Mesendoderm (in vitro differentiated cells): ENCODE measurements around the gene GBE1.

Source experiments
- DNase-seq: peaks from one replicate; pipeline ENCODE4 v3.0.0; 2013
- H2AK5ac ChIP-seq: 2 replicates; pipeline ENCODE4 v1.6.1; 2013; ENCODE audit warnings: low read length, inconsistent platforms
- H2BK120ac ChIP-seq: 2 replicates; pipeline ENCODE4 v1.6.1; 2013; ENCODE audit warnings: low read depth, mild to moderate bottlenecking, low read length, moderate library complexity, mixed read lengths
- H2BK15ac ChIP-seq: replicated peaks from 2 replicates; pipeline ENCODE4 v1.6.1; 2013; ENCODE audit warnings: low read depth, mild to moderate bottlenecking, moderate library complexity
- H2BK5ac ChIP-seq: 2 replicates; pipeline ENCODE4 v1.6.1; 2013; ENCODE audit warnings: low read length, inconsistent platforms
- H3K18ac ChIP-seq: 2 replicates; pipeline ENCODE4 v1.6.1; 2013; ENCODE audit warnings: mild to moderate bottlenecking, low read length, mixed read lengths
- H3K23ac ChIP-seq: one replicate; pipeline ENCODE4 v1.6.1; 2013; ENCODE audit warnings: low read length
- H3K27ac ChIP-seq: 2 replicates; pipeline ENCODE4 v1.5.1; 2013; ENCODE audit warnings: low read depth, mild to moderate bottlenecking, inconsistent platforms, low read length, moderate library complexity
- H3K27me3 ChIP-seq: 2 replicates; pipeline ENCODE4 v1.6.1; 2013; ENCODE audit warnings: low read length, control low read depth, mild to moderate bottlenecking, inconsistent platforms; ENCODE audit not compliant: insufficient read depth, poor library complexity
- H3K36me3 ChIP-seq: 2 replicates; pipeline ENCODE4 v1.6.1; 2013; ENCODE audit warnings: low read length, inconsistent platforms; ENCODE audit not compliant: control insufficient read depth, insufficient read depth
- H3K4ac ChIP-seq: one replicate; pipeline ENCODE4 v1.6.1; 2013; ENCODE audit warnings: low read depth, mild to moderate bottlenecking, low read length, moderate library complexity
- H3K4me1 ChIP-seq: 2 replicates; pipeline ENCODE4 v1.6.1; 2013; ENCODE audit warnings: low read depth, low read length, inconsistent platforms; ENCODE audit not compliant: control insufficient read depth
- H3K4me2 ChIP-seq: 2 replicates; pipeline ENCODE4 v1.6.1; 2013; ENCODE audit warnings: low read length
- H3K4me3 ChIP-seq: 2 replicates; pipeline ENCODE4 v1.5.1; 2013; ENCODE audit warnings: mild to moderate bottlenecking, low read length
- H3K56ac ChIP-seq: one replicate; pipeline ENCODE4 v1.6.1; 2013; ENCODE audit warnings: low read length
- H3K79me1 ChIP-seq: 2 replicates; pipeline ENCODE4 v1.6.1; 2013; ENCODE audit warnings: low read length, inconsistent platforms
- H3K79me2 ChIP-seq: 2 replicates; pipeline ENCODE4 v1.6.1; 2013; ENCODE audit warnings: mild to moderate bottlenecking, low read length; ENCODE audit not compliant: control insufficient read depth, insufficient read depth
- H3K9ac ChIP-seq: 2 replicates; pipeline ENCODE4 v1.6.1; 2013; ENCODE audit warnings: low read length, inconsistent platforms
- H4K5ac ChIP-seq: one replicate; pipeline ENCODE4 v1.6.1; 2013; ENCODE audit warnings: low read length
- H4K8ac ChIP-seq: one replicate; pipeline ENCODE4 v1.6.1; 2013; ENCODE audit warnings: low read depth, mild to moderate bottlenecking, control low read depth, low read length, moderate library complexity
- WGBS: extraction: QIAGEN DNeasy Blood & Tissue Kit; methylation state at CpG from one replicate; pipeline ENCODE4 v1.1.7; 2013; ENCODE audit warnings: low lambda C conversion rate, missing lambda C conversion rate; ENCODE audit not compliant: insufficient coverage; ENCODE audit errors: extremely low coverage; 5-methylcytosine and 5-hydroxymethylcytosine counted together

GBE1 gene

GRCh38 chr3:81484520-81484919 is 276.9 kb downstream of the GBE1 start:
- no peak overlapping the region for H2BK15ac ChIP-seq
- no peak overlapping the region for H3K4me3 ChIP-seq
- H3K56ac ChIP-seq: no peak overlapping the region
- no peak overlapping the region for H3K4ac ChIP-seq
- no peaks in the 10 kb centered on the region for H3K79me2 ChIP-seq
- no peaks in the 10 kb centered on the region for H3K27me3 ChIP-seq
- H3K79me1 ChIP-seq: no peaks in the 10 kb centered on the region
- no peak overlapping the region for H3K27ac ChIP-seq
- no peak overlapping the region for H2BK5ac ChIP-seq
- H4K5ac ChIP-seq: no peak overlapping the region
- DNase-seq: peak; percentile 3
- H4K8ac ChIP-seq: no peak overlapping the region
- H3K9ac ChIP-seq: no peak overlapping the region
- H3K4me1 ChIP-seq: no peaks in the 10 kb centered on the region
- H2AK5ac ChIP-seq: no peak overlapping the region
- no peak overlapping the region for H3K4me2 ChIP-seq
- H3K18ac ChIP-seq: no peak overlapping the region
- no peak overlapping the region for H3K23ac ChIP-seq
- WGBS: no CpG with 5 or more reads among the region's 5 CpGs
- H3K36me3 ChIP-seq: no peaks in the 10 kb centered on the region
- no peak overlapping the region for H2BK120ac ChIP-seq

GRCh38 chr3:81483046-81483445 is 278.4 kb downstream of the GBE1 start:
- H3K4ac ChIP-seq: no peak overlapping the region
- no peaks in the 10 kb centered on the region for H3K79me2 ChIP-seq
- no peaks in the 10 kb centered on the region for H3K79me1 ChIP-seq
- no peak overlapping the region for H3K23ac ChIP-seq
- H4K5ac ChIP-seq: no peak overlapping the region
- no peak overlapping the region for H3K18ac ChIP-seq
- no peaks in the 10 kb centered on the region for H3K4me1 ChIP-seq
- no peak overlapping the region for H3K4me2 ChIP-seq
- H2BK5ac ChIP-seq: no peak overlapping the region
- DNase-seq: no peak
- no peak overlapping the region for H3K56ac ChIP-seq
- no peaks in the 10 kb centered on the region for H3K27me3 ChIP-seq
- H3K9ac ChIP-seq: no peak overlapping the region
- no peak overlapping the region for H2AK5ac ChIP-seq
- WGBS: no CpG with 5 or more reads among the region's 3 CpGs
- H3K36me3 ChIP-seq: no peaks in the 10 kb centered on the region
- H4K8ac ChIP-seq: no peak overlapping the region
- no peak overlapping the region for H2BK120ac ChIP-seq
- H2BK15ac ChIP-seq: no peak overlapping the region
- no peak overlapping the region for H3K4me3 ChIP-seq
- H3K27ac ChIP-seq: no peak overlapping the region

DNA sequence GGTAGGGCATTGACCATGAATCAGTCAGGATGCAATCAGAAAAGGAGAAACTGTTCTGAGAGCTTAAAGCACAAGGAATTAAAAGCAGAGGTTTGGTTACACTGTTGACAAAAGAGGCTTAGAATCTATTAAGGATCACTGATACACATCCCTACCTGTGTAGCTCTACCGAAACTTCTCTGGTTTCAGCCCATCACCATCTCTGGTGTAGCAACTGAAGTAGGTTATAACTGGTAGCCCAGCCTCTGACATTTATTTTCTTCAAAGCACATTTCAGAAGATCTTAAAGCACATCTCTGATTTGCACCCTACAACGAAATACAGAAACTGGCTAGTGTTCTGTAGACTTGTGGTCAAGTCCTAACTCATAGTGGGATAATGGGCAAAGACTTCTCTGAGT is 283.7 kb downstream of the GBE1 start:
- no peak overlapping the region for H3K4me3 ChIP-seq
- no peak overlapping the region for H3K23ac ChIP-seq
- no CpG with 5 or more reads among the region's 2 CpGs for WGBS
- no peak overlapping the region for H3K18ac ChIP-seq
- H3K79me2 ChIP-seq: no peaks in the 10 kb centered on the region
- no peaks in the 10 kb centered on the region for H3K4me1 ChIP-seq
- H2BK120ac ChIP-seq: no peak overlapping the region
- H3K4ac ChIP-seq: no peak overlapping the region
- no peaks in the 10 kb centered on the region for H3K36me3 ChIP-seq
- no peak overlapping the region for H2AK5ac ChIP-seq
- H4K5ac ChIP-seq: no peak overlapping the region
- H2BK5ac ChIP-seq: no peak overlapping the region
- DNase-seq: no peak
- H4K8ac ChIP-seq: no peak overlapping the region
- H2BK15ac ChIP-seq: no peak overlapping the region
- no peak overlapping the region for H3K27ac ChIP-seq
- H3K79me1 ChIP-seq: no peaks in the 10 kb centered on the region
- H3K27me3 ChIP-seq: no peaks in the 10 kb centered on the region
- no peak overlapping the region for H3K9ac ChIP-seq
- H3K56ac ChIP-seq: no peak overlapping the region
- H3K4me2 ChIP-seq: no peak overlapping the region

DNA sequence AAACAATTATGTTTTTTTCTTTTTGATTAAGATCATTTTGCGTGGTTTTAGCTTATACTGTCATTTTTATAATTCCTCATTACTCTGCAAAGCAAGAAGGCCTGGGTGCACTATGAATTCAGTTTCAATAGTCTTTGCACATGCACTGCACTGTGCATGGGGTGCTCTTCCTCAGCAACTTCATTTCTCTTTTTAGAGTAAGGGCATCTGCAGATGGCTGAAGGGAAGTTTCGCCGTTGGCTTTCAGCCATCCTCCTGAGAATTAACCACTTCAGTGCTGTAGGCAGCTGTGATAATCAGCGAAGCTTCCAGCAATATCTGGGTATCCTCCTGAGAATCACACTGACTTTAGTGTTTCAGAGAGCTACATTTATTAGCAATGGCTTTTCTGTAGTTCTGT is 284.8 kb downstream of the GBE1 start:
- Histone ChIP-seq H3K79me2 (no peaks in the 10 kb centered on the region), H3K27me3 (no peaks in the 10 kb centered on the region), H3K4me2 (no peak overlapping the region), H2AK5ac (no peak overlapping the region), H2BK120ac (no peak overlapping the region), H3K18ac (no peak overlapping the region), H3K23ac (no peak overlapping the region), H3K36me3 (no peaks in the 10 kb centered on the region), H3K9ac (no peak overlapping the region), H2BK5ac (no peak overlapping the region), H3K4ac (no peak overlapping the region), H3K4me1 (no peaks in the 10 kb centered on the region), H3K4me3 (no peak overlapping the region), H3K79me1 (no peaks in the 10 kb centered on the region), H4K5ac (no peak overlapping the region), H3K27ac (no peak overlapping the region), H4K8ac (no peak overlapping the region), H3K56ac (no peak overlapping the region), H2BK15ac (no peak overlapping the region)
- WGBS: no CpG with 5 or more reads among the region's 4 CpGs
- DNase-seq: no peak

GRCh38 chr3:81472600-81473362 is 288.7 kb downstream of the GBE1 start:
- DNase-seq: peak; percentile 57
- H3K18ac ChIP-seq: peak overlapping the region; percentile 31
- no peak overlapping the region for H3K4me2 ChIP-seq

More at GRCh38 chr3:81472600-81473362, 288.7 kb downstream of the GBE1 start:
- H2BK120ac ChIP-seq: no peak overlapping the region
- no peak overlapping the region for H3K56ac ChIP-seq
- H3K79me2 ChIP-seq: no peaks in the 10 kb centered on the region
- no CpG with 5 or more reads among the region's 6 CpGs for WGBS
- H2AK5ac ChIP-seq: no peak overlapping the region
- no peak overlapping the region for H4K5ac ChIP-seq
- no peak overlapping the region for H3K9ac ChIP-seq
- H3K79me1 ChIP-seq: no peaks in the 10 kb centered on the region
- H3K23ac ChIP-seq: no peak overlapping the region
- H2BK5ac ChIP-seq: no peak overlapping the region
- H4K8ac ChIP-seq: no peak overlapping the region
- H3K27me3 ChIP-seq: no peaks in the 10 kb centered on the region
- no peak overlapping the region for H3K4me3 ChIP-seq
- H3K4ac ChIP-seq: no peak overlapping the region
- no peaks in the 10 kb centered on the region for H3K4me1 ChIP-seq
- H3K27ac ChIP-seq: no peak overlapping the region
- H3K36me3 ChIP-seq: no peaks in the 10 kb centered on the region
- no peak overlapping the region for H2BK15ac ChIP-seq
